ENCODE data around the gene REN. TPM values are rescaled to one million over a fixed set of nuclear protein-coding genes. Genes with fewer than 3 reads are reported as not detected.

The REN gene
- total and polyA plus RNA-seq, 12 donors: 0.24 to 3.6 (median 0.95) TPM; not detected in 3

DNA sequence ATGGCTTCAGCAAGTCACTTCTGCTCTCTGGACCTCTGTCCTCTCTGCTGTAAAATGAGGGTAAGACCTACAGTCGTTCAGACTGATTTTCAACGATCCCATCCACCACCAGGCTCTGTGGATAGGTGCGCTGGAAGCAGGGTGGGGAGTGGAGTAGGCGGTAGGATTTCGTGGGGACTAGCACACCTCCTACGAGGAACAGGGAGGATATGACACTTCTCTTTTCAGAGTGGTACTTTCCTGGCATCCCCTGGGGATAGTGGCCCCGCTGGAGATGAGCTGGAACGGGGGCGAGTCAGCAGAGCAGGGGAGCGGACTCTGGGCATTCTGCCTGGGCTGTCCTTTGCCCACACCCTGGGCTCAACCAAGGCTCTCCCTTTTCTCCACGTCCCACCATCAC is 32.0 kb downstream of the REN start:
- intact Hi-C loops (cut with DNase I): no loop called here
- Histone ChIP-seq H3K9me3 (replicated peaks in 1 of 3) (no peaks in the 10 kb centered on the region), H3K4me1 (replicated peaks in 1 of 2) (peaks cover 23 to 27% of the 10 kb centered on the region in 2 donors), H3K27me3 (no peaks in the 10 kb centered on the region), H3K4me3 (no peak overlapping the region), H3K36me3 (replicated peaks in 1 of 2) (peaks cover 0 to 2% of the 10 kb centered on the region in 2 donors), H3K27ac (no peak overlapping the region)
- DNase-seq: no peak
- WGBS, 4 donors: 82 to 86% (median 85%) methylated on average over 11 of the region's 11 CpGs
- TF ChIP-seq POLR2A (IDR thresholded peaks at IDR 0.05): no peak
- TF ChIP-seq, protein P1, sequence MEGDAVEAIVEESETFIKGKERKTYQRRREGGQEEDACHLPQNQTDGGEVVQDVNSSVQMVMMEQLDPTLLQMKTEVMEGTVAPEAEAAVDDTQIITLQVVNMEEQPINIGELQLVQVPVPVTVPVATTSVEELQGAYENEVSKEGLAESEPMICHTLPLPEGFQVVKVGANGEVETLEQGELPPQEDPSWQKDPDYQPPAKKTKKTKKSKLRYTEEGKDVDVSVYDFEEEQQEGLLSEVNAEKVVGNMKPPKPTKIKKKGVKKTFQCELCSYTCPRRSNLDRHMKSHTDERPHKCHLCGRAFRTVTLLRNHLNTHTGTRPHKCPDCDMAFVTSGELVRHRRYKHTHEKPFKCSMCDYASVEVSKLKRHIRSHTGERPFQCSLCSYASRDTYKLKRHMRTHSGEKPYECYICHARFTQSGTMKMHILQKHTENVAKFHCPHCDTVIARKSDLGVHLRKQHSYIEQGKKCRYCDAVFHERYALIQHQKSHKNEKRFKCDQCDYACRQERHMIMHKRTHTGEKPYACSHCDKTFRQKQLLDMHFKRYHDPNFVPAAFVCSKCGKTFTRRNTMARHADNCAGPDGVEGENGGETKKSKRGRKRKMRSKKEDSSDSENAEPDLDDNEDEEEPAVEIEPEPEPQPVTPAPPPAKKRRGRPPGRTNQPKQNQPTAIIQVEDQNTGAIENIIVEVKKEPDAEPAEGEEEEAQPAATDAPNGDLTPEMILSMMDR (IDR thresholded peaks at IDR 0.05): no peak

DNA sequence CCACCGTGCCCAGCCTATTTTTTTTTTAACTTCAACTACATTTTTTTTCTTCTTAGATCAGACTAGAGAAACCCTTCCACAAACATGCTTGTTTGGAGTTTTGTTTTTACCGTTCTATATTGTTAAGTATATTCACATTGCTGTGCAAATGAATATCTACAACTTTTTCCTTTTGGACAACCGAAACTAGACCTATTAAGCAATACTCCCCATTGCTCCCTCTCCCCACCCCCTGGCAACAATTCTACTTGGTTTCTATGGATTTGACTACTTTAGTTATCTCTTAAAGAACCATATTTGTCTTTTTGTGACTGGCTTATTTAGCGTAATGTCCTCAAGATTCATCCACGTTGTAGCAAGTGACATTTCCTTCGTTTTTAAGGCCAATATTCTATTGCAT is 33.4 kb downstream of the REN start:
- intact Hi-C loops (cut with DNase I): no loop called here
- 79 to 89% (median 83%) methylated on average over 6 of the region's 6 CpGs for WGBS, 4 donors
- H3K36me3 ChIP-seq (replicated peaks in 1 of 2): no peaks in the 10 kb centered on the region
- no peak overlapping the region for H3K4me3 ChIP-seq
- no peak overlapping the region for H3K27ac ChIP-seq
- no peak for DNase-seq
- H3K4me1 ChIP-seq (replicated peaks in 1 of 2): peaks cover 24 to 33% of the 10 kb centered on the region in 2 donors
- no peak for TF ChIP-seq POLR2A (IDR thresholded peaks at IDR 0.05)
- TF ChIP-seq, protein P1 (IDR thresholded peaks at IDR 0.05): no peak
- no peaks in the 10 kb centered on the region for H3K27me3 ChIP-seq
- no peaks in the 10 kb centered on the region for H3K9me3 ChIP-seq (replicated peaks in 1 of 3)

DNA sequence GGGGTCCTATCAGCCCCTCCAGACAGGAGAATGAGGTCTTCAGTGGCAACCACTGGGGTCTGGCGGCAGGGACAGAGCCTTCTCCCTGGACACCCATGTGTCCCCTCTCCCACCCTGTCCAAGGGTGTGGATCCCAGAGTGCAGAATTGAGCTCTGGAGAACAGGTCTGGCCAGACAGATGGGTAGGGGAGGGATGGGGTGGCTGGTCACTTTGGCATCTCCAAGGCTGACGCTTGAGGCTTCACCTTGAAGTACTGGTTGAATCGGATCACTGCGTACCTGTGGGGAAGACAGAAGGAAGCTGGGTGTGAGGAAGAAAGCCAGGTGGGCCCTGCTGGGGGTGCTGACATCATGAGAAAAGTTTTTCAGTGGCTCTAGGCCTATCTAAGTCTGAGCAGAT is 34.2 kb downstream of the REN start:
- WGBS, 4 donors: 81 to 100% (median 82%) methylated on average over 3 to 4 of the region's 4 CpGs
- Histone ChIP-seq H3K4me3 (no peak overlapping the region), H3K27me3 (no peaks in the 10 kb centered on the region), H3K36me3 (replicated peaks in 1 of 2) (no peaks in the 10 kb centered on the region), H3K4me1 (replicated peaks in 1 of 2) (peaks cover 30 to 39% of the 10 kb centered on the region in 2 donors), H3K27ac (peak overlapping the region in 2 of 5 donors; percentile 76), H3K9me3 (replicated peaks in 1 of 3) (no peaks in the 10 kb centered on the region)
- no peak for DNase-seq
- intact Hi-C loops (cut with DNase I): no loop called here
- TF ChIP-seq POLR2A (IDR thresholded peaks at IDR 0.05): no peak
- TF ChIP-seq, protein P1 (IDR thresholded peaks at IDR 0.05): no peak

DNA sequence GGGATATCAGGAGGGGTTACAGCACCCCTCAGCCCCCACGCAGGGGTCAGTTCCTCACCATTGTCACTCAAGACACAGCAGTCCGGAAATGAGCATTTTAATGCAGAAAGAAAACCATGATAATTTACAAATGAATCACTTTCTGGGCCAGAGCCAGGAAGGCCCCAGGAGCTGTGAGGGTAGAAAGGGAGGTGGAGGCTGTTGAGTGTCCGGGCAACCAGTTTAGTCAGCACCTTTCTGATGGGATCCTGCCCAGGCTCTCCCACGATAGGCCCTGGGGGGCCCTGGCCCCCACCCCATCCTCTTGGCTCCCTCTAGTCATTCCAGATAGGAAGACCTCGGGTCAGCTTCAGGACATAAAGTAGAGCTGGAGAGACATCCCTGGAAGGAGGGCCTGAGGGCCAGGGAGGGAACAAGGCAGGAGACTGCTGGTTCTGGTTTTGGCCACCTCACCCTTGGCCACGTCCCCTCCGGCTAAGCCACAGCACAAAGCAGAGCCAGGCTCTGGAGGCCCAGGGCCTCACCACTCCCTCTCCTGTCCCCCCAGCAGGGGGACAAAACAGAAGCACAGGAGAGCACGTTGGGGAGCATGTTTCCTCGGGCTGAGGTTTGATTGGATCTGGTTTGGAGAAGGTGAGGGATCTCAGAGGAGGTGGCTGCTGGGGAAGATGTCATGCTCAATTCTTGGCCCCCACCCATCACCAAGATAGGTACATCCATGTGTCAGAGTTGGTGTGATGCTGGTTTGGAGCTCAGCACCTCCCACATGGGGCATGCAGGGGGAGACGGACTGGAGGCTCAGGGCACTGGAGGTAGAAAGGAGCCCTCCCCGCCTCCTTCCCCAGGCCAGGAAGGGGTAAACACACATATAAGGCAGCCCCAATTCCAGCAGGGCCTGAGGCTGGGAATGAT is 34.9 kb downstream of the REN start:
- 33 to 44% (median 43%) methylated on average over 7 to 11 of the region's 11 CpGs for WGBS, 4 donors
- Histone ChIP-seq H3K27me3 (no peaks in the 10 kb centered on the region), H3K27ac (peak overlapping the region in 4 of 5 donors; percentile 10 to 76 (median 54)), H3K4me1 (replicated peaks in 1 of 2) (peaks cover 32 to 47% of the 10 kb centered on the region in 2 donors), H3K36me3 (replicated peaks in 1 of 2) (peaks cover 0 to 3% of the 10 kb centered on the region in 2 donors), H3K4me3 (no peak overlapping the region), H3K9me3 (replicated peaks in 1 of 3) (no peaks in the 10 kb centered on the region)
- intact Hi-C loops (cut with DNase I): no loop called here
- DNase-seq: peak; percentile 60 to 86 (median 75)
- TF ChIP-seq, protein P1 (IDR thresholded peaks at IDR 0.05): peak in 1 of 6 experiments; percentile 18
- no peak for TF ChIP-seq POLR2A (IDR thresholded peaks at IDR 0.05)
